ENCODE results near the gene CARM1.

DNA sequence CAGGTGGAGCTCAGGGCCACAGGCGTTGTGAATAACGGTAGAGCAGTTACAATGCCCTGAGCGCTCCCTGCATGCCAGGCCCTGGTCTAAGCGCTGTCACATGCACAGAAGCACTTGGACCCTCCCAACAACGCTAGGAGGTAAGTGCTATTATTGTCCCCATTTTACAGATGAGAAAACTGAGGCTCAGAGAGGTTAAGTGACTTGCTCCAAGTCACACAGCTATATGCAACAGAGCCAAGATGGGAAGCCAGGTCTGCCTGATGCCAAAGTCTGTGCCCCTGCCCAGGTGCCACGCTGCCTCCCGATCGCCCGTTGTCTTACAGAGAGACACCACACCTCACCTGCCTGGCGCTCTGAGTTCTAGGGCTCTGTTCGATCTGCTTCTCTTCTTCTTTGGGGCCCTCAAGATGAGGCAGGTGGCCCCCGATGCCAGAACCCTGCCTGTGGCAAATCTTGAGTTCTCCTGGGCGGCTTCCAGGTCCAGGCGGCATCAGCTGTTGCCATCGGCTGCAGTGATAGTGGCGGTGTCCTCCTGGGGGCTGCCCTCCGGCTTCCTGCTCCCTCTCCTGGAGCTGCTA, 37.1 kb downstream of the CARM1 start:
- TF ChIP-seq, protein P1, sequence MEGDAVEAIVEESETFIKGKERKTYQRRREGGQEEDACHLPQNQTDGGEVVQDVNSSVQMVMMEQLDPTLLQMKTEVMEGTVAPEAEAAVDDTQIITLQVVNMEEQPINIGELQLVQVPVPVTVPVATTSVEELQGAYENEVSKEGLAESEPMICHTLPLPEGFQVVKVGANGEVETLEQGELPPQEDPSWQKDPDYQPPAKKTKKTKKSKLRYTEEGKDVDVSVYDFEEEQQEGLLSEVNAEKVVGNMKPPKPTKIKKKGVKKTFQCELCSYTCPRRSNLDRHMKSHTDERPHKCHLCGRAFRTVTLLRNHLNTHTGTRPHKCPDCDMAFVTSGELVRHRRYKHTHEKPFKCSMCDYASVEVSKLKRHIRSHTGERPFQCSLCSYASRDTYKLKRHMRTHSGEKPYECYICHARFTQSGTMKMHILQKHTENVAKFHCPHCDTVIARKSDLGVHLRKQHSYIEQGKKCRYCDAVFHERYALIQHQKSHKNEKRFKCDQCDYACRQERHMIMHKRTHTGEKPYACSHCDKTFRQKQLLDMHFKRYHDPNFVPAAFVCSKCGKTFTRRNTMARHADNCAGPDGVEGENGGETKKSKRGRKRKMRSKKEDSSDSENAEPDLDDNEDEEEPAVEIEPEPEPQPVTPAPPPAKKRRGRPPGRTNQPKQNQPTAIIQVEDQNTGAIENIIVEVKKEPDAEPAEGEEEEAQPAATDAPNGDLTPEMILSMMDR (IDR thresholded peaks at IDR 0.05) = no peak
- no peak for TF ChIP-seq EZH2 (IDR thresholded peaks at IDR 0.05; ENCODE audit: borderline replicate concordance, insufficient read depth, low read depth, low read length, poor library complexity, severe bottlenecking)
